GM21360 (cell line): Measurements from ENCODE around the gene KDM4C.

ENCODE experiments used
- ATAC-seq: cut with Tn5 transposase; IDR thresholded peaks from one replicate; pipeline ENCODE4 v1.9.1; 2021; ENCODE audit warnings: mild to moderate bottlenecking, moderate library complexity; ENCODE audit not compliant: unreplicated experiment

KDM4C gene

GRCh38 chr9:6852243-6852963 is 94.6 kb downstream of the KDM4C start:
- no peak for ATAC-seq

GRCh38 chr9:6855860-6856259 is 98.1 kb downstream of the KDM4C start:
- ATAC-seq: no peak

GRCh38 chr9:6864102-6864501 is 106.3 kb downstream of the KDM4C start:
- no peak for ATAC-seq

GRCh38 chr9:6869081-6869948 is 111.5 kb downstream of the KDM4C start:
- no peak for ATAC-seq

GRCh38 chr9:6870149-6870548 is 112.4 kb downstream of the KDM4C start:
- no peak for ATAC-seq

DNA sequence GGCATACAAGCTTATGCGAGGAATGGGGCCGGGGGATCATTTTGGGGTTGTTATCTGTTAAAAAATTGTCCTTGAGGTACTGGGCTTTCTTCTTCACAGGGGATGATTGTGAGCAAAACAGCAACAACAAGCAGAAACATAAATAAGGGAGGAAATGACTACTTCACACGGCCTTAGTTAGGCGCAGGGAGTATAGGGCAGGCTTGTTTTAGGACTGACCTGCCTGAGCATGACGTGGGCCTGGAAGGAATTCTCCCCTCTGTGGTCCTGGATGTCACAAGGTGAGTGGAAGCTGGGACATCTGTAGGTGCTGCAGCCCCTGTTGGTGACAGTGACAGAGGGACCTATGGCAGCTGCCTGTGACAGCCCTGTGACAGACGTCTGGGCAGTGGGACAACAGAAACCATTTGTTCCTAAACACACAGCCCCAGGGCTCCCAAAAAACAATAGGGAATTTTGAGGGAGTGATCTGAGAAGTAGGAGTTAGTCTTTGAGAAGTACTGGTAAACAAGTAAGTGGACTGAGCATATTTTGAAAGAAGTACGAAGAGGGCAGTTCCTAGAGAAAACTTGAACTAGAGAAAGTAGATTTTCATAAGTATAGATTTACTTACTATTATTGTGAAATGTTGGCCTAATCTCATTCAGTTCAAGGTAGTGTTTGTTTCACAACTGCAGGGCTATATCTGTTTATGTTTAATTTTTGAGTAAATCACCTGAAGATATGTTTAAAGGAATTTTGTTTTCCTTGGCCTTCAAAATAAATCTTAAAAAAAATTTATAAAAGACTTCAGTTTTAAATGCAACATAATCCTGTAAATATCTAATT is 113.1 kb downstream of the KDM4C start:
- no peak for ATAC-seq

DNA sequence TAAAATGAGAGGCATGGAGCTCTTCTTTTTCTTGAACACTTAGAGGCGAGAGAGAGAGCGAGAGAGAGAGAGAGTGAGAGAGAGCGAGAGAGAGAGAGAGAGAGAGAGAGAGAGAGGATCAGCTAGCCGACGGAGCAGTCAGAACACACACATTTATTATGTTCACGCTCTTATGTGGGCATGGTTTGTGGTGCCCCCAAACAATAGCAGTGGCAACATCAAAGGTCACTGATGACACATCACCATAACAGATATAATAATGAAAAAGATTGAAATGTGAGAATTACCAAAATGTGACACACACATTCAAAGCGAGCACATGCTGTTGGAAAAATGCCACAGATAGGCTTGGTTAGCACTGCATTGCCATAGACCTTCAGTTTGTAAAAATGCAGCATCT is 116.1 kb downstream of the KDM4C start:
- no peak for ATAC-seq

DNA sequence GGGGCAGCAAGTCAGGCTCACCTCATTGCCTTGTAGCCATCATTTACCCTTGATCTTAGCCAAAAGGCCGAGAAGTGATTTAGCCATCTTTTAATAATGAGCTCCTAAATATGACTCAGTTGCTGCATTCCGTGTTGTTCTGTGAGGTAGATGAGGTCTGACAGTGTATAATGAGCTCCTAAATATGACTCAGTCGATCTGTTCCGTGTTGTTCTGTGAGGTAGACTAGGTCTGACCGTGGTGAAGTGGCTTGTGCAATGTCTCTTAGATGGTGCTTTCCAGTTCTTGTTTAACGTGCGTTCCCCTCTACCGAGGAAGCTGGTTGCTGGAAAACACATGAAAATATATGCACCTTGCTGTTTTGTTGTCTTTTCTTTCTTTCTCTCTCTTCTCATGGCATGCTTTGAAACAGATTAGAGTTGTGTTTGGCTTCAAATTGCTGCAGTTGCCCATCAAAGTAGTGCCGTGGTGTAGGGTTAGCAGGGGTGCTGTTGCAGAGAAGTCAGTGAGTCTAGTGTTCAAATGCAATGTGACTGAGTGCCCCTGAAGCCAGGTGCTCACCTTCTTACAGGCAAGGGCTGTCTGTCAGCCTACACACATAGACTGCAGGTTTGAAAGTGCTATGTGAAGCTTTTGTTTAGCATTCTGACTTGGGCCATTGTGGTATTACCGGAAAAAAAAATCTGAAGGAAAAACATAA is 118.6 kb downstream of the KDM4C start:
- ATAC-seq: no peak

GRCh38 chr9:6877671-6878161 is 119.9 kb downstream of the KDM4C start:
- no peak for ATAC-seq

GRCh38 chr9:6880626-6881025 is 122.9 kb downstream of the KDM4C start:
- ATAC-seq: no peak

DNA sequence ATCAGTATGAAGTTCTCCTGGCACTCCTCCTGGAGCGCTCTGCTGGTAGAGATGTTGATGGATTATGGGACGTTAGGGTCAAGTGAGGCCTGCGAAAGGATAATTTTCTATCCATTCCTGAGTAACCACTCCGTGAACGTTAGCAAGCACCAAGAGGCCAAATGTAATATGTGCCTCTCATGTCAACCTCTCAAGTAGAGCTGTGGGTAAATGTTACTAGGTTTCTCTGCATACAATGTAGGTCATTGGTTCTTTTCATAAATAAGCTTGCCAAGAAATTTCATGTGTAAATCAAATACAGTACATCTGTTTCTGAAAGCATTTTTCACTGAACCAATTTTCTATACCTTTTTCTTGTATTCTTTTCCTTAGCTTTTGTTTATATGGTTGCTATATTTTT is 126.3 kb downstream of the KDM4C start:
- no peak for ATAC-seq

GRCh38 chr9:6884990-6885389 is 127.2 kb downstream of the KDM4C start:
- no peak for ATAC-seq

GRCh38 chr9:6887051-6887450 is 129.3 kb downstream of the KDM4C start:
- no peak for ATAC-seq

GRCh38 chr9:6889868-6890267 is 132.1 kb downstream of the KDM4C start:
- no peak for ATAC-seq

- peak; percentile 43 for ATAC-seq
Measured at GRCh38 chr9:6893350-6894131, 135.8 kb downstream of the KDM4C start.

DNA sequence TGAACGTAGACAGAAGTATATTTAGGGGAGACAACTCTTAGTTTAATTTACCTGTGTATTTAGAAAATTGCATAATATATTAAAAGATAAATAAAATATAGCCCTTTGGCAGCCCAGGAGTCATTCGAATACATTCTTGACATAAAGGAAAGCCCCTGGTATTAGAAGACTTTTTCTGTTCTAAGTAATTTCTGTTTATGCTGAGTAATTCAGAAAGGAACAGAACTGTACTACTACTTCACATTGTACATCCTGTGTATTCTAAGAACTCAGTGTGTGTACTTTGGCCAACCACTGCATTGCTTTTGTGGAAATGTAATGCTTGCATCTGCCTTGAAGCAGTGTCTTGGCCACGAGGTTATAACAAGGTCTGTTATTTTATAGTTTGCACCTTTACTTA is 136.4 kb downstream of the KDM4C start:
- ATAC-seq: peak; percentile 92

GRCh38 chr9:6895754-6896153 is 138.0 kb downstream of the KDM4C start:
- ATAC-seq: no peak

GRCh38 chr9:6896562-6896961 is 138.8 kb downstream of the KDM4C start:
- ATAC-seq: no peak

DNA sequence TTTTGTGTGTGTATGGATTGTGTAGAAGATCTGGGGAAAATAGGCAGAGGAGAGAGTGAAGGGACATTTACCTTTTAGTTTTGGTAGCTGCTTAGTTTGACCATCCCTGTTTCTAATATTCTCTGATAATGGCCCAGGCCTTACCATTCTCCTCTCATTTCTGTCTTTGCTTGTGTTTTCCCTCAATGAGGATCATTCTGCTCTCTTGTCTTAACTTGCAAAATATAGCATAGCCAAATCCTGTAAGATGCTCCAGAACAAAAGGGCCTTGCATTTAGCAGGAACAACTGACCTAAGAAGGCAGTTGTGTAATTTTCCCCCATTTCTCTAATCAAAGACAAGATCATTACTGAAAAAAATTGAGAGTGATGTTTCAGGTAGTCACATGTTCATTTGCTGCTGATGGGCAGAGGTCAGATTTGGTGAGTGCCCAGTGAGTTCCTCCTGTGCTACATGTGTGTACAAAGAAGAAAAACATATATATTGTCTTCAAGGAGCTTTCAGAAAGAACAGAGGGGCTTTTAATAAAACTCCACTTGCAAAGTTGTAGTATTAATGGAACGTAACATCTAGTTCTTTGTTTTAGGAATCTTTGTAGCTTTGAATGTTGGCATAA is 139.5 kb downstream of the KDM4C start:
- ATAC-seq: no peak
